Kidney (tissue), 14 donors: ENCODE measurements around the gene TAS2R10. TPM values are rescaled to one million over a fixed set of nuclear protein-coding genes. Genes with fewer than 3 reads are reported as not detected.

Source experiments
- DNase-seq, 5 donors: peaks; one replicate each; pipeline ENCODE4 v3.0.0-alpha.2; 2013 to 2020
- FAIRE-seq: peaks from 2 replicates; lab custom pipeline; 2012; peaks lifted over from hg19 to GRCh38; lab: Jason Lieb, UNC
- H3K27ac ChIP-seq, 2 donors: one replicate each; pipeline ENCODE4 v1.7.0; 2013; ENCODE audit warnings: low read depth in 2 of 2, low read length in 2 of 2, inconsistent platforms in 1 of 2
- H3K27me3 ChIP-seq: one replicate; pipeline ENCODE4 v1.7.1; 2013; ENCODE audit warnings: low read length, inconsistent platforms; ENCODE audit not compliant: control insufficient read depth, insufficient read depth
- H3K36me3 ChIP-seq, 3 donors: one replicate each; pipeline versions ENCODE4 v1.7.0 to v1.7.1; 2013; ENCODE audit warnings: low read length in 3 of 3, control low read depth in 1 of 3, inconsistent platforms in 1 of 3; ENCODE audit not compliant: insufficient read depth in 3 of 3, control insufficient read depth in 2 of 3
- H3K4me1 ChIP-seq, 3 donors: one replicate each; pipeline versions ENCODE4 v1.7.0 to v1.7.1; 2013; ENCODE audit warnings: low read length in 3 of 3, inconsistent platforms in 1 of 3, low read depth in 1 of 3; ENCODE audit not compliant: control insufficient read depth in 2 of 3, insufficient read depth in 2 of 3
- H3K4me3 ChIP-seq, 3 donors: one replicate each; pipeline versions ENCODE4 v1.7.0 to v1.8.1; 2013; ENCODE audit warnings: low read length in 3 of 3, control low read depth in 1 of 3, inconsistent platforms in 1 of 3
- H3K9ac ChIP-seq, 3 donors: one replicate each; pipeline versions ENCODE4 v1.7.0 to v1.7.1; 2013; ENCODE audit warnings: low read length in 3 of 3, control low read depth in 1 of 3, inconsistent platforms in 1 of 3
- H3K9me3 ChIP-seq, 3 donors: one replicate each; pipeline versions ENCODE4 v1.7.0 to v1.7.1; 2013; ENCODE audit warnings: low read length in 3 of 3, control low read depth in 1 of 3, inconsistent platforms in 1 of 3; ENCODE audit not compliant: control insufficient read depth in 2 of 3, insufficient read depth in 1 of 3
- CTCF ChIP-seq: IDR thresholded peaks from 3 replicates; pipeline ENCODE4 v1.5.1; 2012; ENCODE audit warnings: mild to moderate bottlenecking, moderate library complexity, borderline replicate concordance; ENCODE audit not compliant: insufficient read depth; ENCODE audit errors: extremely low read depth
- intact Hi-C: fragments of 100-400 bp; cut with DNase I; formaldehyde crosslinking; loops from one replicate; pipeline ENCODE4 v1.11.1; 2022
- polyA plus RNA-seq: library from polyadenylated mRNA; stranded (reverse); fragments of 350-450 nt; fragmentation: Illumina TruSeq; extraction: RNeasy Lipid Tissue Mini Kit (QIAGEN cat#74804); gene quantifications from one replicate; pipeline ENCODE4 v1.2.3, GENCODE V29; 2014; ENCODE audit warnings: low read depth, low replicate concordance; ENCODE audit not compliant: insufficient read depth
- total RNA-seq: library from RNA; stranded (reverse); fragmentation: NEBNext Ultra II Directional; extraction: Animal tissue kit (Norgen Biotek cat#: 25700); gene quantifications from one replicate; pipeline ENCODE4 v1.2.1, GENCODE V29; 2021
- donor health status: control.
- donor health status: control.
- donor health status: control.
- donor health status: control.
- donor health status: control.
- donor health status: DM: yes; HTN: yes; CAD: no.
- donor health status: Normal renal cell carcinoma (clear cell type).

Gene TAS2R10
- total and polyA plus RNA-seq, 2 donors from 2014 or later = 0.82 TPM; not detected in 1

- Histone ChIP-seq H3K9ac (no peak overlapping the region), H3K27ac (no peak overlapping the region), H3K4me3 (no peak overlapping the region), H3K36me3 (no peaks in the 10 kb centered on the region), H3K9me3 (no peaks in the 10 kb centered on the region), H3K27me3 (no peaks in the 10 kb centered on the region), H3K4me1 (no peaks in the 10 kb centered on the region)
- DNase-seq (no peak), FAIRE-seq (no peak)
- intact Hi-C loops = no loop called here
- no peak for TF ChIP-seq CTCF
These were observed 1.2 kb downstream of the TAS2R10 start for GRCh38 chr12:10824957-10825356.

- Histone ChIP-seq H3K36me3 (no peaks in the 10 kb centered on the region), H3K4me1 (no peaks in the 10 kb centered on the region), H3K9ac (no peak overlapping the region), H3K27me3 (no peaks in the 10 kb centered on the region), H3K9me3 (no peaks in the 10 kb centered on the region), H3K4me3 (no peak overlapping the region), H3K27ac (no peak overlapping the region)
- intact Hi-C loops = no loop called here
- FAIRE-seq (no peak), DNase-seq (no peak)
- no peak for TF ChIP-seq CTCF
These were observed 14.1 kb downstream of the TAS2R10 start for GRCh38 chr12:10811883-10812536.

GRCh38 chr12:10810068-10810467 lies 16.1 kb downstream of the TAS2R10 start, which contains the start of gene TAS2R9:
TSS of gene TAS2R9 (minus strand) at chr12:10810168. CDS start at chr12:10810075, 93 bp downstream.
- no peak for DNase-seq
- Histone ChIP-seq H3K4me1 (no peaks in the 10 kb centered on the region), H3K27me3 (no peaks in the 10 kb centered on the region), H3K9me3 (no peaks in the 10 kb centered on the region), H3K27ac (no peak within 1 kb of the TSS), H3K4me3 (no peak within 1 kb of the TSS), H3K9ac (no peak within 1 kb of the TSS), H3K36me3 (no peaks in the 10 kb centered on the region)
- intact Hi-C loops = no loop called here
- no peak for FAIRE-seq
- TF ChIP-seq CTCF = no peak

- DNase-seq (no peak), FAIRE-seq (no peak)
- Histone ChIP-seq H3K9ac (no peak within 1 kb of the TSS), H3K36me3 (no peaks in the 10 kb centered on the region), H3K4me3 (no peak within 1 kb of the TSS), H3K27ac (no peak within 1 kb of the TSS), H3K4me1 (no peaks in the 10 kb centered on the region), H3K27me3 (no peaks in the 10 kb centered on the region), H3K9me3 (no peaks in the 10 kb centered on the region)
- TF ChIP-seq CTCF = no peak
- intact Hi-C loops = no loop called here
These were observed 19.0 kb downstream of the TAS2R10 start, which contains the start of gene TAS2R8 for GRCh38 chr12:10807186-10807585. TSS of gene TAS2R8 (minus strand) at chr12:10807286. CDS start at chr12:10806980, 306 bp downstream.
